A549 treated with dexamethasone at 1 μM for 4 hours (cell line): ENCODE results near the gene FXYD3. TPM values are rescaled to one million over a fixed set of nuclear protein-coding genes. Genes with fewer than 3 reads are reported as not detected.

ENCODE experiments used
- total RNA-seq: library from RNA; stranded (reverse); fragments of 200-300 nt; extraction: Qiagen RNA extraction; gene quantifications from 5 replicates; pipeline ENCODE4 v1.2.3, GENCODE V29; 2022

Gene FXYD3
- 0.33 to 0.67 TPM (median 0.42 TPM) in 5 replicates for total RNA-seq

GRCh38 chr19:35115177-35115951 is at the start of gene FXYD3:
Gene FXYD3, plus strand, starts transcription at chr19:35115823. Its CDS starts 3,554 bp downstream, at chr19:35119377.

GRCh38 chr19:35134601-35135242 is 19.1 kb downstream of the FXYD3 start, which contains the start of gene LGI4:
Gene LGI4, minus strand, starts transcription at chr19:35135059. Its CDS starts 379 bp downstream, at chr19:35134680.

GRCh38 chr19:35138305-35138892 is 22.8 kb downstream of the FXYD3 start, which contains the start of gene FXYD1:
Gene FXYD1, plus strand, starts transcription at chr19:35138824. Its CDS starts 1,256 bp downstream, at chr19:35140080.

GRCh38 chr19:35143231-35143715 is 27.6 kb downstream of the FXYD3 start, which contains the start of gene FXYD7:
Gene FXYD7, plus strand, starts transcription at chr19:35143255. Its CDS starts 79 bp downstream, at chr19:35143334.

GRCh38 chr19:35154525-35155406 is 39.1 kb downstream of the FXYD3 start, which contains the start of gene FXYD5:
Gene FXYD5, plus strand, starts transcription at chr19:35154735. Its CDS starts 816 bp downstream, at chr19:35155551.

Other genes starting within 250 kb of the FXYD3 start
- 5.1 to 6.4 TPM (median 5.5 TPM) in 5 replicates for gene ZNF30, start 188.9 kb upstream of the FXYD3 start, total RNA-seq
- gene ZNF792, start 151.6 kb upstream of the FXYD3 start, total RNA-seq, result 1.3 to 1.9 TPM (median 1.7 TPM) in 5 replicates
- 106 to 154 TPM (median 148 TPM) in 5 replicates for gene GRAMD1A, start 115.5 kb upstream of the FXYD3 start, total RNA-seq
- gene SCN1B, start 85.4 kb upstream of the FXYD3 start, total RNA-seq, result 13.7 to 19.8 TPM (median 19.1 TPM) in 5 replicates
- 0.03 to 0.21 TPM (median 0.09 TPM) in 5 replicates for gene HPN, start 74.1 kb upstream of the FXYD3 start, total RNA-seq
- 0.15 to 0.45 TPM (median 0.22 TPM) in 5 replicates for gene LGI4, start 19.2 kb downstream of the FXYD3 start, total RNA-seq
- gene FXYD1, start 23.0 kb downstream of the FXYD3 start, total RNA-seq, result 0.22 to 0.33 TPM in 2 of 5 replicates, not detected in the others
- gene FXYD7, start 27.4 kb downstream of the FXYD3 start, total RNA-seq, result 0.14 to 0.19 TPM (median 0.17 TPM) in 3 of 5 replicates, not detected in the others
- gene FXYD5, start 38.9 kb downstream of the FXYD3 start, total RNA-seq, result 171 to 243 TPM (median 234 TPM) in 5 replicates
- gene FAM187B, start 112.9 kb downstream of the FXYD3 start, total RNA-seq, result not detected in 5 replicates
- gene LSR, start 133.2 kb downstream of the FXYD3 start, total RNA-seq, result 7.4 to 11.3 TPM (median 8.8 TPM) in 5 replicates
- gene USF2, start 153.1 kb downstream of the FXYD3 start, total RNA-seq, result 120 to 172 TPM (median 158 TPM) in 5 replicates
- gene HAMP, start 166.7 kb downstream of the FXYD3 start, total RNA-seq, result 0.03 to 0.13 TPM (median 0.08 TPM) in 3 of 5 replicates, not detected in the others
- 0.15 TPM in 1 of 5 replicates, not detected in the others for gene MAG, start 176.3 kb downstream of the FXYD3 start, total RNA-seq
- 0.88 to 1.3 TPM (median 1.1 TPM) in 5 replicates for gene CD22, start 213.4 kb downstream of the FXYD3 start, total RNA-seq
- 0.06 TPM in 1 of 5 replicates, not detected in the others for gene FFAR1, start 232.1 kb downstream of the FXYD3 start, total RNA-seq
- 0.06 to 0.17 TPM in 2 of 5 replicates, not detected in the others for gene FFAR3, start 242.6 kb downstream of the FXYD3 start, total RNA-seq